Neural cell (in vitro differentiated cells): ENCODE results near the gene KLF9. TPM values are rescaled to one million over a fixed set of nuclear protein-coding genes. Genes with fewer than 3 reads are reported as not detected.

Experiments used
- H2AFZ ChIP-seq: fragments of 200-600, 300-800 bp; sonication (generic), shearing (Covaris generic); 2 replicates; pipeline ENCODE4 v1.6.0; 2014; ENCODE audit warnings: low read depth, mild to moderate bottlenecking, antibody characterized with exemption, low read length, moderate library complexity
- H3F3A ChIP-seq: fragments of 200-600 bp; shearing (Covaris generic); 2 replicates; pipeline ENCODE4 v1.6.1; 2016; ENCODE audit warnings: mild to moderate bottlenecking, moderate library complexity, mixed read lengths, antibody characterized with exemption, low read length; ENCODE audit not compliant: insufficient read depth, poor library complexity, severe bottlenecking
- H3K27ac ChIP-seq: fragments of 200-600, 300-800 bp; sonication (generic), shearing (Covaris generic); 2 replicates; pipeline ENCODE4 v1.5.1; 2014; ENCODE audit warnings: mild to moderate bottlenecking, low read length, moderate library complexity
- H3K27me3 ChIP-seq: fragments of 300-800, 200-600 bp; sonication (generic), shearing (Covaris generic); 2 replicates; pipeline ENCODE4 v1.6.0; 2014; ENCODE audit warnings: mild to moderate bottlenecking, low read depth, low read length, moderate library complexity; ENCODE audit not compliant: insufficient read depth
- H3K36me3 ChIP-seq: fragments of 300-800, 200-600 bp; sonication (generic), shearing (Covaris generic); 2 replicates; pipeline ENCODE4 v1.5.1; 2014; ENCODE audit warnings: mild to moderate bottlenecking, antibody characterized with exemption, low read length, moderate library complexity; ENCODE audit not compliant: insufficient read depth
- H3K4me2 ChIP-seq: fragments of 300-800, 200-600 bp; sonication (generic), shearing (Covaris generic); 2 replicates; pipeline ENCODE4 v1.6.0; 2014; ENCODE audit warnings: mild to moderate bottlenecking, low read length
- H3K4me3 ChIP-seq: fragments of 300-800, 200-600 bp; sonication (generic), shearing (Covaris generic); 2 replicates; pipeline ENCODE4 v1.5.1; 2014; ENCODE audit warnings: mild to moderate bottlenecking, low read length, moderate library complexity
- H3K79me2 ChIP-seq: fragments of 200-600 bp; shearing (Covaris generic); replicated peaks from 2 replicates; pipeline ENCODE4 v1.6.0; 2014; ENCODE audit warnings: mild to moderate bottlenecking, low read length, moderate library complexity; ENCODE audit not compliant: insufficient read depth
- H3K9ac ChIP-seq: fragments of 300-800, 200-600 bp; sonication (generic), shearing (Covaris generic); 2 replicates; pipeline ENCODE4 v1.6.1; 2016; ENCODE audit warnings: mild to moderate bottlenecking, low read length, mixed read lengths
- H3K9me2 ChIP-seq: fragments of 200-600 bp; shearing (Covaris generic); 2 replicates; pipeline ENCODE4 v1.6.1; 2016; ENCODE audit warnings: mild to moderate bottlenecking, low read length, mixed read lengths; ENCODE audit not compliant: insufficient read depth
- H3K9me3 ChIP-seq: fragments of 200-600, 300-800 bp; sonication (generic), shearing (Covaris generic); 2 replicates; pipeline ENCODE4 v1.6.1; 2016; ENCODE audit warnings: mild to moderate bottlenecking, mixed run types, low read length, moderate library complexity, mixed read lengths
- H4K20me1 ChIP-seq: fragments of 200-600 bp; shearing (Covaris generic); 2 replicates; pipeline ENCODE4 v1.6.1; 2016; ENCODE audit warnings: mild to moderate bottlenecking, mixed run types; ENCODE audit not compliant: insufficient read depth
- EP300 ChIP-seq: fragments of 450-650 bp; conservative IDR thresholded peaks from 2 replicates; pipeline ENCODE4 v1.6.1; 2014; ENCODE audit warnings: antibody characterized with exemption, mild to moderate bottlenecking, moderate library complexity; ENCODE audit not compliant: poor library complexity, severe bottlenecking
- EZH2 ChIP-seq: fragments of 200-600, 300-800 bp; shearing (Covaris generic), sonication (generic); IDR thresholded peaks from 2 replicates; pipeline ENCODE4 v1.6.1; 2014; ENCODE audit warnings: antibody characterized with exemption, low read length, borderline replicate concordance, mild to moderate bottlenecking; ENCODE audit not compliant: insufficient read depth, poor library complexity, severe bottlenecking
- MXI1 ChIP-seq: fragments of 450-650 bp; conservative IDR thresholded peaks from 2 replicates; pipeline ENCODE4 v1.6.1; 2014; ENCODE audit warnings: antibody characterized with exemption, mild to moderate bottlenecking; ENCODE audit not compliant: poor library complexity, severe bottlenecking
- POLR2AphosphoS5 ChIP-seq: IDR thresholded peaks from 2 replicates; pipeline ENCODE4 v1.6.1; 2012
- RAD21 ChIP-seq: fragments of 450-650 bp; conservative IDR thresholded peaks from 2 replicates; pipeline ENCODE4 v1.6.1; 2014; ENCODE audit warnings: antibody characterized with exemption, mild to moderate bottlenecking, moderate library complexity
- SMC3 ChIP-seq: fragments of 450-650 bp; conservative IDR thresholded peaks from 2 replicates; pipeline ENCODE4 v1.6.1; 2014; ENCODE audit warnings: antibody characterized with exemption, mild to moderate bottlenecking, moderate library complexity; ENCODE audit not compliant: poor library complexity
- TAF1 ChIP-seq: IDR thresholded peaks from 2 replicates; pipeline ENCODE4 v1.6.1; 2012; ENCODE audit warnings: low read depth
- polyA plus RNA-seq: library from polyadenylated mRNA; depleted of rRNA; stranded (reverse); fragments of >200 nt; gene quantifications from 2 replicates; pipeline ENCODE4 v1.2.3, GENCODE V29; 2014
- TF ChIP-seq, protein P1 (sequence below): IDR thresholded peaks from 2 replicates; pipeline ENCODE4 v1.6.1; 2012; ENCODE audit warnings: borderline replicate concordance
- TF ChIP-seq, protein P2 (sequence below): fragments of 450-650 bp; IDR thresholded peaks from 2 replicates; pipeline ENCODE4 v1.5.1; 2014; ENCODE audit warnings: antibody characterized with exemption, mild to moderate bottlenecking, moderate library complexity; ENCODE audit not compliant: poor library complexity, severe bottlenecking

Gene KLF9
- polyA plus RNA-seq, 1 donor from 2014 or later = 0.11 TPM

- Histone ChIP-seq H3K27me3 (no peaks in the 10 kb centered on the region), H3K4me3 (no peak overlapping the region), H3F3A (no peaks in the 10 kb centered on the region), H3K9me3 (no peaks in the 10 kb centered on the region), H3K27ac (no peak overlapping the region), H3K36me3 (no peaks in the 10 kb centered on the region), H3K79me2 (no peaks in the 10 kb centered on the region), H3K9ac (no peak overlapping the region), H2AFZ (no peak overlapping the region), H3K4me2 (no peak overlapping the region), H4K20me1 (no peaks in the 10 kb centered on the region), H3K9me2 (no peaks in the 10 kb centered on the region)
- TF ChIP-seq TAF1 = no peak
- TF ChIP-seq, protein P1, sequence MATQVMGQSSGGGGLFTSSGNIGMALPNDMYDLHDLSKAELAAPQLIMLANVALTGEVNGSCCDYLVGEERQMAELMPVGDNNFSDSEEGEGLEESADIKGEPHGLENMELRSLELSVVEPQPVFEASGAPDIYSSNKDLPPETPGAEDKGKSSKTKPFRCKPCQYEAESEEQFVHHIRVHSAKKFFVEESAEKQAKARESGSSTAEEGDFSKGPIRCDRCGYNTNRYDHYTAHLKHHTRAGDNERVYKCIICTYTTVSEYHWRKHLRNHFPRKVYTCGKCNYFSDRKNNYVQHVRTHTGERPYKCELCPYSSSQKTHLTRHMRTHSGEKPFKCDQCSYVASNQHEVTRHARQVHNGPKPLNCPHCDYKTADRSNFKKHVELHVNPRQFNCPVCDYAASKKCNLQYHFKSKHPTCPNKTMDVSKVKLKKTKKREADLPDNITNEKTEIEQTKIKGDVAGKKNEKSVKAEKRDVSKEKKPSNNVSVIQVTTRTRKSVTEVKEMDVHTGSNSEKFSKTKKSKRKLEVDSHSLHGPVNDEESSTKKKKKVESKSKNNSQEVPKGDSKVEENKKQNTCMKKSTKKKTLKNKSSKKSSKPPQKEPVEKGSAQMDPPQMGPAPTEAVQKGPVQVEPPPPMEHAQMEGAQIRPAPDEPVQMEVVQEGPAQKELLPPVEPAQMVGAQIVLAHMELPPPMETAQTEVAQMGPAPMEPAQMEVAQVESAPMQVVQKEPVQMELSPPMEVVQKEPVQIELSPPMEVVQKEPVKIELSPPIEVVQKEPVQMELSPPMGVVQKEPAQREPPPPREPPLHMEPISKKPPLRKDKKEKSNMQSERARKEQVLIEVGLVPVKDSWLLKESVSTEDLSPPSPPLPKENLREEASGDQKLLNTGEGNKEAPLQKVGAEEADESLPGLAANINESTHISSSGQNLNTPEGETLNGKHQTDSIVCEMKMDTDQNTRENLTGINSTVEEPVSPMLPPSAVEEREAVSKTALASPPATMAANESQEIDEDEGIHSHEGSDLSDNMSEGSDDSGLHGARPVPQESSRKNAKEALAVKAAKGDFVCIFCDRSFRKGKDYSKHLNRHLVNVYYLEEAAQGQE = no peak
- TF ChIP-seq EZH2 = no peak
- TF ChIP-seq SMC3 = no peak
- TF ChIP-seq, protein P2, sequence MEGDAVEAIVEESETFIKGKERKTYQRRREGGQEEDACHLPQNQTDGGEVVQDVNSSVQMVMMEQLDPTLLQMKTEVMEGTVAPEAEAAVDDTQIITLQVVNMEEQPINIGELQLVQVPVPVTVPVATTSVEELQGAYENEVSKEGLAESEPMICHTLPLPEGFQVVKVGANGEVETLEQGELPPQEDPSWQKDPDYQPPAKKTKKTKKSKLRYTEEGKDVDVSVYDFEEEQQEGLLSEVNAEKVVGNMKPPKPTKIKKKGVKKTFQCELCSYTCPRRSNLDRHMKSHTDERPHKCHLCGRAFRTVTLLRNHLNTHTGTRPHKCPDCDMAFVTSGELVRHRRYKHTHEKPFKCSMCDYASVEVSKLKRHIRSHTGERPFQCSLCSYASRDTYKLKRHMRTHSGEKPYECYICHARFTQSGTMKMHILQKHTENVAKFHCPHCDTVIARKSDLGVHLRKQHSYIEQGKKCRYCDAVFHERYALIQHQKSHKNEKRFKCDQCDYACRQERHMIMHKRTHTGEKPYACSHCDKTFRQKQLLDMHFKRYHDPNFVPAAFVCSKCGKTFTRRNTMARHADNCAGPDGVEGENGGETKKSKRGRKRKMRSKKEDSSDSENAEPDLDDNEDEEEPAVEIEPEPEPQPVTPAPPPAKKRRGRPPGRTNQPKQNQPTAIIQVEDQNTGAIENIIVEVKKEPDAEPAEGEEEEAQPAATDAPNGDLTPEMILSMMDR = no peak
- TF ChIP-seq EP300 = no peak
- TF ChIP-seq MXI1 = no peak
- no peak for TF ChIP-seq POLR2AphosphoS5
- TF ChIP-seq RAD21 = no peak
These were observed 21.5 kb upstream of the KLF9 start for GRCh38 chr9:70435948-70436347.

GRCh38 chr9:70429899-70430298 is 15.4 kb upstream of the KLF9 start:
- H4K20me1 ChIP-seq = no peaks in the 10 kb centered on the region
- no peaks in the 10 kb centered on the region for H3K9me2 ChIP-seq
- H3F3A ChIP-seq = no peaks in the 10 kb centered on the region
- H2AFZ ChIP-seq = no peak overlapping the region
- no peak for TF ChIP-seq TAF1
- no peaks in the 10 kb centered on the region for H3K79me2 ChIP-seq
- H3K27ac ChIP-seq = no peak overlapping the region
- no peak overlapping the region for H3K9ac ChIP-seq
- H3K4me3 ChIP-seq = no peak overlapping the region
- H3K36me3 ChIP-seq = no peaks in the 10 kb centered on the region
- H3K27me3 ChIP-seq = no peaks in the 10 kb centered on the region
- no peaks in the 10 kb centered on the region for H3K9me3 ChIP-seq
- no peak overlapping the region for H3K4me2 ChIP-seq

GRCh38 chr9:70428781-70429180 is 14.3 kb upstream of the KLF9 start:
- no peaks in the 10 kb centered on the region for H3F3A ChIP-seq
- H2AFZ ChIP-seq = no peak overlapping the region
- H3K9me2 ChIP-seq = no peaks in the 10 kb centered on the region
- TF ChIP-seq RAD21 (no peak), SMC3 (no peak), EZH2 (no peak), MXI1 (no peak), TAF1 (no peak), POLR2AphosphoS5 (no peak)
- TF ChIP-seq, protein P1 = no peak
- TF ChIP-seq, protein P2 = no peak
- no peaks in the 10 kb centered on the region for H3K36me3 ChIP-seq
- no peaks in the 10 kb centered on the region for H3K27me3 ChIP-seq
- H4K20me1 ChIP-seq = no peaks in the 10 kb centered on the region
- H3K79me2 ChIP-seq = no peaks in the 10 kb centered on the region
- H3K4me3 ChIP-seq = no peak overlapping the region
- no peak overlapping the region for H3K27ac ChIP-seq
- no peak overlapping the region for H3K9ac ChIP-seq
- H3K9me3 ChIP-seq = no peaks in the 10 kb centered on the region
- no peak overlapping the region for H3K4me2 ChIP-seq
